Naive thymus-derived CD4-positive, alpha-beta T cell (primary cell): ENCODE data around the gene GPATCH3. TPM values are rescaled to one million over a fixed set of nuclear protein-coding genes. Genes with fewer than 3 reads are reported as not detected.
"Not testable (repeated sequence)": the region's sequence is repeated elsewhere in the genome, so short reads cannot be mapped to it uniquely, and the experiment has no call there.

Experiments used
- ATAC-seq: fragments of 150-1000 bp; cut with Tn5 transposase; 2 replicates; pipeline ENCODE4 v1.10.0; 2021; ENCODE audit warnings: mild to moderate bottlenecking, moderate library complexity
- CTCF ChIA-PET: fragments of 350-600 bp; sonication (Branson Sonifier 250); formaldehyde crosslinking; loops from one replicate; lab custom pipeline; 2021; ENCODE audit warnings: antibody characterized with exemption; lab: Charles Lee
- POLR2A ChIA-PET: fragments of 350-600 bp; sonication (Branson Sonifier 250); formaldehyde crosslinking; loops from one replicate; lab custom pipeline; 2021; ENCODE audit warnings: antibody characterized with exemption, inconsistent platforms; lab: Charles Lee
- DNase-seq, 9 donors: peaks; one replicate each; pipeline versions ENCODE4 v3.0.0 to v3.0.0-alpha.2; 2020 to 2022; ENCODE audit warnings: mixed read lengths in 1 of 9
- H3K27ac ChIP-seq: one replicate; pipeline ENCODE4 v1.7.0; 2013; ENCODE audit warnings: mild to moderate bottlenecking, low read depth, low read length, moderate library complexity
- H3K27me3 ChIP-seq, 2 donors: one replicate each; pipeline ENCODE4 v1.7.0; 2013; ENCODE audit warnings: low read length in 2 of 2, mild to moderate bottlenecking in 2 of 2, moderate library complexity in 2 of 2; ENCODE audit not compliant: control insufficient read depth in 2 of 2, insufficient read depth in 2 of 2
- H3K36me3 ChIP-seq, 3 experiments: 1 replicate in 2 of 3; 2 replicates in 1 of 3; pipeline ENCODE4 v1.7.0; 2013; ENCODE audit warnings: low read length in 3 of 3, mild to moderate bottlenecking in 3 of 3, moderate library complexity in 1 of 3; ENCODE audit not compliant: insufficient read depth in 3 of 3, control insufficient read depth in 2 of 3
- H3K4me1 ChIP-seq, 2 donors: one replicate each; pipeline ENCODE4 v1.7.0; 2013; ENCODE audit warnings: low read length in 2 of 2, mild to moderate bottlenecking in 2 of 2, moderate library complexity in 1 of 2; ENCODE audit not compliant: control insufficient read depth in 2 of 2, insufficient read depth in 2 of 2
- H3K4me3 ChIP-seq: 2 replicates; pipeline ENCODE4 v1.7.0; 2013; ENCODE audit warnings: mild to moderate bottlenecking, low read length
- H3K9me3 ChIP-seq, 3 experiments: 1 replicate in 2 of 3; 2 replicates in 1 of 3; pipeline ENCODE4 v1.7.0; 2013; ENCODE audit warnings: low read length in 3 of 3; ENCODE audit not compliant: control insufficient read depth in 2 of 3
- H3K27ac Mint-ChIP-seq, 9 donors: one replicate each; pipeline ENCODE4 v1.8.0; 2020 to 2022; ENCODE audit warnings: mixed read lengths in 9 of 9, mild to moderate bottlenecking in 8 of 9, moderate library complexity in 5 of 9, inconsistent platforms in 2 of 9
- H3K27me3 Mint-ChIP-seq, 5 donors: one replicate each; pipeline ENCODE4 v1.8.0; 2021 to 2022; ENCODE audit warnings: mixed read lengths in 5 of 5, mild to moderate bottlenecking in 1 of 5
- H3K36me3 Mint-ChIP-seq, 5 donors: one replicate each; pipeline ENCODE4 v1.8.0; 2020 to 2022; ENCODE audit warnings: mixed read lengths in 5 of 5, mild to moderate bottlenecking in 3 of 5, inconsistent platforms in 1 of 5
- H3K4me1 Mint-ChIP-seq, 7 donors: one replicate each; pipeline ENCODE4 v1.8.0; 2020 to 2022; ENCODE audit warnings: mixed read lengths in 7 of 7, mild to moderate bottlenecking in 3 of 7, inconsistent platforms in 1 of 7
- H3K4me3 Mint-ChIP-seq, 10 donors: one replicate each; pipeline ENCODE4 v1.8.0; 2020 to 2022; ENCODE audit warnings: mild to moderate bottlenecking in 10 of 10, mixed read lengths in 10 of 10, moderate library complexity in 6 of 10, inconsistent platforms in 2 of 10
- H3K9me3 Mint-ChIP-seq, 11 donors: one replicate each; pipeline ENCODE4 v1.8.0; 2020 to 2022; ENCODE audit warnings: mixed read lengths in 11 of 11, mild to moderate bottlenecking in 4 of 11, inconsistent platforms in 1 of 11, moderate library complexity in 1 of 11
- intact Hi-C, 2 donors: fragments of 100-400 bp; cut with micrococcal nuclease; formaldehyde crosslinking; loops; one replicate each; pipeline ENCODE4 v1.15.1; 2023
- polyA plus RNA-seq, 2 donors: library from polyadenylated mRNA; unstranded; fragments of 300-500 nt; fragmentation: Illumina TruSeq; gene quantifications; one replicate each; pipeline ENCODE4 v1.2.3, GENCODE V29; 2021
- total RNA-seq, 6 experiments: library from RNA in 5 of 6; stranded (reverse) in 5 of 6; gene quantifications; 1 replicate in 5 of 6; 2 replicates in 1 of 6; pipeline ENCODE4 v1.2.3 and lab custom pipeline; 2021 to 2026

The GPATCH3 gene
- 10 to 100 TPM; 17.0 to 38.4 (median 22.6) TPM for total RNA-seq
- polyA plus RNA-seq: 10 to 100 TPM; 12.5 to 21.3 TPM
- 31.2 reads per million, percentile 60 among the genes with 10 or more reads in this experiment for total RNA-seq (lab: John Stamatoyannopoulos, UW)

GRCh38 chr1:26900001-26900814 lies at the start of gene GPATCH3:
Gene GPATCH3, minus strand, starts transcription at chr1:26900467. Its CDS starts 25 bp downstream, at chr1:26900442.
- peak; percentile 93 for ATAC-seq
- peak within 1 kb of the TSS; percentile 94 for H3K4me3 ChIP-seq

GRCh38 chr1:26949926-26950319 lies 49.7 kb upstream of the GPATCH3 start:
- no peak overlapping the region for H3K4me3 ChIP-seq
- no peak overlapping the region for H3K27ac ChIP-seq
- H3K36me3 ChIP-seq: peaks cover 0 to 35% (median 5%) of the 10 kb centered on the region in 3 experiments
- ATAC-seq (no peak), DNase-seq (no peak)
- H3K27me3 ChIP-seq: no peaks in the 10 kb centered on the region
- no peaks in the 10 kb centered on the region for H3K9me3 Mint-ChIP-seq
- peaks cover 0 to 2% (median 0%) of the 10 kb centered on the region in 7 donors for H3K4me1 Mint-ChIP-seq
- H3K4me3 Mint-ChIP-seq: no peak overlapping the region
- intact Hi-C loops: no loop called here
- no peaks in the 10 kb centered on the region for H3K4me1 ChIP-seq
- H3K27me3 Mint-ChIP-seq: peaks cover 0 to 4% (median 0%) of the 10 kb centered on the region in 5 donors
- no peak overlapping the region for H3K27ac Mint-ChIP-seq
- CTCF ChIA-PET: no interaction called here
- POLR2A ChIA-PET: no interaction called here
- no peaks in the 10 kb centered on the region for H3K9me3 ChIP-seq
- H3K36me3 Mint-ChIP-seq: peaks cover 12 to 26% (median 23%) of the 10 kb centered on the region in 5 donors

More at GRCh38 chr1:26900001-26900814, at the start of gene GPATCH3:
- Histone ChIP-seq H3K27ac (peak within 1 kb of the TSS; percentile 90), H3K36me3 (peaks cover 0 to 28% (median 0%) of the 10 kb centered on the region in 3 experiments), H3K4me1 (peaks cover 10 to 16% of the 10 kb centered on the region in 2 donors), H3K9me3 (no peaks in the 10 kb centered on the region), H3K27me3 (no peaks in the 10 kb centered on the region)
- DNase-seq: peak; percentile 68 to 89 (median 86)
- Mint-ChIP-seq H3K36me3 (peaks cover 5 to 7% (median 6%) of the 10 kb centered on the region in 5 donors), H3K27me3 (no peaks in the 10 kb centered on the region), H3K4me3 (peak within 1 kb of the TSS; percentile 87 to 99 (median 96)), H3K4me1 (peaks cover 24 to 46% (median 39%) of the 10 kb centered on the region in 7 donors), H3K27ac (peak within 1 kb of the TSS; percentile 94 to 100 (median 99)), H3K9me3 (no peaks in the 10 kb centered on the region)
- intact Hi-C loops: loop anchor here (1.0 to 5.0 kb wide), 4 partner anchors 10 to 427 kb away; partner anchors contain the start of genes GPN2 (in 2 of the 2), NUDC (in 2 of the 2) and TRNP1 (in 1 of the 2)
- POLR2A ChIA-PET: interaction anchor here (0.6 to 4.1 kb wide), 20 partner anchors 10 to 1668 kb away, joined by 3 to 74 read pairs (median 4); partner anchors contain the start of genes DHDDS, GPN2, NR0B2 and NUDC
- CTCF ChIA-PET: interaction anchor here (0.6 to 1.8 kb wide), 3 partner anchors 10 to 1718 kb away, joined by 3 to 4 read pairs (median 3); partner anchors contain the start of gene GPN2

- Mint-ChIP-seq H3K27me3 (peaks cover 0 to 4% (median 0%) of the 10 kb centered on the region in 5 donors), H3K4me3 (no peak overlapping the region), H3K36me3 (peaks cover 13 to 28% (median 24%) of the 10 kb centered on the region in 5 donors), H3K27ac (no peak overlapping the region), H3K9me3 (no peaks in the 10 kb centered on the region), H3K4me1 (peaks cover 0 to 2% (median 0%) of the 10 kb centered on the region in 7 donors)
- intact Hi-C loops: no loop called here
- H3K4me3 ChIP-seq: no peak overlapping the region
- no peaks in the 10 kb centered on the region for H3K27me3 ChIP-seq
- no peak overlapping the region for H3K27ac ChIP-seq
- ChIA-PET CTCF (no interaction called here), POLR2A (no interaction called here)
- H3K4me1 ChIP-seq: no peaks in the 10 kb centered on the region
- DNase-seq (no peak), ATAC-seq (no peak)
- peaks cover 0 to 37% (median 5%) of the 10 kb centered on the region in 3 experiments for H3K36me3 ChIP-seq
- no peaks in the 10 kb centered on the region for H3K9me3 ChIP-seq
Observed at GRCh38 chr1:26949266-26949925, 49.1 kb upstream of the GPATCH3 start.

- H3K4me3 ChIP-seq, intact Hi-C loops: not testable (repeated sequence)
- POLR2A ChIA-PET: interaction anchor here (0.7 kb wide), 1 partner anchor 148 kb away, joined by 3 read pairs; no protein-coding TSS in a partner anchor
Observed at GRCh38 chr1:26948725-26949057, 48.4 kb upstream of the GPATCH3 start.

GRCh38 chr1:26946270-26946669 lies 46.0 kb upstream of the GPATCH3 start:
- Histone ChIP-seq H3K27me3 (no peaks in the 10 kb centered on the region), H3K4me1 (no peaks in the 10 kb centered on the region), H3K27ac (no peak overlapping the region), H3K9me3 (no peaks in the 10 kb centered on the region), H3K4me3 (no peak overlapping the region), H3K36me3 (peaks cover 5 to 62% (median 15%) of the 10 kb centered on the region in 3 experiments)
- intact Hi-C loops: no loop called here
- CTCF ChIA-PET: interaction anchor here (0.6 to 0.7 kb wide), 2 partner anchors 753 to 1347 kb away, joined by 3 to 4 read pairs; no protein-coding TSS in a partner anchor
- H3K4me3 Mint-ChIP-seq: no peak overlapping the region
- peaks cover 16 to 27% (median 22%) of the 10 kb centered on the region in 5 donors for H3K36me3 Mint-ChIP-seq
- H3K27ac Mint-ChIP-seq: no peak overlapping the region
- ATAC-seq (no peak), DNase-seq (no peak)
- H3K4me1 Mint-ChIP-seq: no peaks in the 10 kb centered on the region
- H3K27me3 Mint-ChIP-seq: no peaks in the 10 kb centered on the region
- POLR2A ChIA-PET: no interaction called here
- H3K9me3 Mint-ChIP-seq: no peaks in the 10 kb centered on the region

More at GRCh38 chr1:26948725-26949057, 48.4 kb upstream of the GPATCH3 start:
- peaks cover 13 to 25% (median 20%) of the 10 kb centered on the region in 5 donors for H3K36me3 Mint-ChIP-seq
- DNase-seq, H3K9me3 ChIP-seq, H3K27me3 Mint-ChIP-seq, H3K27me3 ChIP-seq, H3K9me3 Mint-ChIP-seq, ATAC-seq, H3K4me1 ChIP-seq, H3K4me3 Mint-ChIP-seq, H3K4me1 Mint-ChIP-seq, CTCF ChIA-PET, H3K27ac ChIP-seq: not testable (repeated sequence)
- peak overlapping the region in 1 of 9 donors; percentile 38 for H3K27ac Mint-ChIP-seq
- H3K36me3 ChIP-seq: peaks cover 0 to 43% (median 5%) of the 10 kb centered on the region in 3 experiments

GRCh38 chr1:26945728-26946127 lies 45.5 kb upstream of the GPATCH3 start:
- H3K27ac ChIP-seq: no peak overlapping the region
- H3K4me1 Mint-ChIP-seq: no peaks in the 10 kb centered on the region
- DNase-seq (no peak), ATAC-seq (no peak)
- H3K36me3 ChIP-seq: peaks cover 5 to 59% (median 15%) of the 10 kb centered on the region in 3 experiments
- H3K27ac Mint-ChIP-seq: no peak overlapping the region
- no peak overlapping the region for H3K4me3 ChIP-seq
- CTCF ChIA-PET: no interaction called here
- H3K9me3 ChIP-seq: no peaks in the 10 kb centered on the region
- H3K27me3 Mint-ChIP-seq: no peaks in the 10 kb centered on the region
- no peak overlapping the region for H3K4me3 Mint-ChIP-seq
- no peaks in the 10 kb centered on the region for H3K27me3 ChIP-seq
- no peaks in the 10 kb centered on the region for H3K9me3 Mint-ChIP-seq
- H3K4me1 ChIP-seq: no peaks in the 10 kb centered on the region
- intact Hi-C loops: no loop called here
- peaks cover 16 to 24% (median 22%) of the 10 kb centered on the region in 5 donors for H3K36me3 Mint-ChIP-seq
- POLR2A ChIA-PET: no interaction called here
